HG03558 (cell line): ENCODE measurements around the gene GABRB3.

Experiments used
- ATAC-seq: cut with Tn5 transposase; IDR thresholded peaks from one replicate; pipeline ENCODE4 v1.9.1; 2021; ENCODE audit warnings: moderate number of reproducible peaks; ENCODE audit not compliant: unreplicated experiment; ENCODE audit errors: extremely low read depth

GABRB3 gene

DNA sequence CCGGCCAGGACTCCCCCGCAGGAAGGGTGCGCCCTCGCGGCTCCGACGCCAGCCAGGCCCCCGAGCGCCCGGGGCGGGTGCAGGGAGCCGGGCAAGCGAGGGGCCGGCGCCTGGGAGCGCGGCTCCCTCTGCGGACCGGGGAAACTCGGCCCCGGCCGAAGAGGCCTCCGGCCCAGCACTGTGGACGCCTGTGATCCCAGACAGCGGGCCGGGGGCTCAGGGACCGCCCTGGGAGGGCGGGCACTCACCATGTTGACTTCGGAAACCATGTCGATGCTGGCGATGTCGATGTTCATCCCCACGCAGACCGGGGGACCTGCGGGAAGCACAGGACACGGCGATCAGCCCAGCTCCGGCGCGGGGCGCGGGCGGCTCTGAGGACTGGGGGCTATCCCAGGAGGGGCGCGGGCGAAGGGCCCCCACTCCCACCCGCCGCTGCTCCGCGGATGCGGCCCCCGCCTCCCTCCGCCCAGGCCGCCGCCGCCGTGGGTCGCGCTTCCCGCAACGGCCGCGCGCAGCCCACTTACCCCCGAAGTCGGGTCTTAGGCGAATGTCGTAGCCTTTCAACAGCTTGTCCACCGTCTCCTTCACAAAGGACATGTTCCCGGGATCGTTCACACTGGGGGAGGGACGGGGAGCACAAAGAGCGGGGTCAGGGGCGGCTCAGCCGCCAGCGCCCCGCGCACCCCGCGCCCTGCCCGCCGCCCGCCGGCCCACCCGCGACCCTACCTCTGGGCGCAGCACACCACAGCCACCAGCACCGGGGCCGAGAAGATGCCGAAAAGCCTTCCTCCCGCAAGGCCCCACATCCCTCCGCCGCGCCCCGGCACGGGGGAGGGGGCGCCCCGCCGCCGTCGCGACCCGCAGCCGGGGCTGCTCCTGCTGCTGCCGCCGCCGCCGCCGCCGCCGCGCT is at the start of gene GABRB3:
Gene GABRB3 (minus strand): TSS at position 913 of the 913 bp plus-strand sequence.
- ATAC-seq = no peak

DNA sequence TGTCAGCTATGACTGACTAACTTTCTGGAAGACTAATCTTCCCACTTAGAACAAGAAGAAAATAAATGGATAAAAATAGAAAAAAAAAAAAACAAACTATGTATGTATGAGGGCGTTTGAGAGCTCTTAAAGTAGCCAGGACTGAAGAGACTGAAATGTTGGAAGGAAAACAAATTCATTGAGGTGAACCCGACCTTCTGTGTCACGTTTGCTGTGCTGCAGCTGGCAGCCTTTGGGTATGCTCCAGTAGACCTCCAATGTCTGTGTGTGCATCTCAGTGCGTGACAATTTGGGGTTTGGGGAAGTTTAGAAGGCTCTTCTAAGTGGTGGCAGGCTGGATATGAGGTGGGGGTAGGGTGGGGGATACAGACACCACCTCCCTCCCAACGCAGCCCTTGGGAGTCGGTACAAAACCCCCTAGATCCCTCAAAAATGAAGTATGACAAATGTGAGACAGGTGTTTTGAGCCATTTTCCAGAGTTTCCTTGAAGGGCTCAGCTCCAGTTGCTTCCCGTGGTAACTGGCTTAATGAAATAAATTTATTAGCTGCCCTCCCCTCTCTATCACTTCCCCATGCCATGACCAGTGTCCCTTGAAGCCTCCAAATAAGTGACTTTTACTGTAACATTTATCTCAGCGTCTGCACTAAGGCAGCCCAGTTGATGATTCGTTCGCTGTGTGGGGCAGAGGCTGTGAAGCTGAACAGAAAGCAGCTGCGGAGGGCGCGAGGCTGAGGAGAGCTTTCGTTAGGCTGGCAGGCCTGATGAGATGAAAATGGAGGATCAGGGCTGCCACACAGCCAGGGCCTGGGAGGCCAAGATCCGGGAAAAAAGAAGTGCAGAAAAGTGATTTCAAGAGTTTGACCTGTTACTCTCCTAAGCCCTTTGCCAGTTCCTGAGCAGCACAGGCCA is 34.9 kb upstream of the GABRB3 start:
- no peak for ATAC-seq

DNA sequence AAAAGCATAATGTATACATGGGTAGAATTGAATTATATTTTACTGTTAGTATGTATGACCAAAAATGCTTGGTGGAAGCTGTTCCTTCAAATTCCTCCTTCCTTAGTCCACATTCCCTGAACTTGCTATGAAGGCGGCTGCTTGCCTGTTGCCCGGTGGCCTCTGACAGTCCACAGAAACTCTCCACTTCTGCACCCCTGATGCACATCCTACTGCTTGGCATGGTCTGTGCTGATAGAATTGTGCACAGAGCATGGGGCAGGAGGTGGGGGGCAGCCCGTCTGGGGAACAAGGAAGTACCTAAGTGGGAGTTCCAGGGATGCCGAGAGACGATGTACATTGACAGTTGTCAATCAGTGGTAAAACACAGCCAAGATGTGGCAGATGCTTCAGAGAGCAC is 33.7 kb upstream of the GABRB3 start:
- ATAC-seq = no peak

DNA sequence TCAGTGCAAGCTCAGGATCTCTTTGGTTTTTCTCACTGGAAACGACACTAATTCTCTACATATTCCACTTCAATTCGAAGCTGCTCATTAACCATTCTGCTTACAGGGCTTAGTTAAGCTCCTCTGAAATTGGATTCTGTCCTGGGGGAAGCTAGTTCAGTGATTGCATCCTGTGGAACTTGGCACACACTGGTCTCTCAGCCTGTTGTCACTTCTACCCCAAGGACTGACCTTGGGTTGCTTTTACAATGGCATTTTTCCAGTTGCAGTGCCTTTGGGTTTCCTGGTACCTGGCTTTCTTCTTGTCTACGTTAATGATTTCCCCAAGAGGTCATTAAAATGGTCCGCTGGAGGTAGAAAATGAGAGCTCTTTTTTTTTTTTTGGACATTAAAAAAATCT is 33.3 kb upstream of the GABRB3 start:
- no peak for ATAC-seq

DNA sequence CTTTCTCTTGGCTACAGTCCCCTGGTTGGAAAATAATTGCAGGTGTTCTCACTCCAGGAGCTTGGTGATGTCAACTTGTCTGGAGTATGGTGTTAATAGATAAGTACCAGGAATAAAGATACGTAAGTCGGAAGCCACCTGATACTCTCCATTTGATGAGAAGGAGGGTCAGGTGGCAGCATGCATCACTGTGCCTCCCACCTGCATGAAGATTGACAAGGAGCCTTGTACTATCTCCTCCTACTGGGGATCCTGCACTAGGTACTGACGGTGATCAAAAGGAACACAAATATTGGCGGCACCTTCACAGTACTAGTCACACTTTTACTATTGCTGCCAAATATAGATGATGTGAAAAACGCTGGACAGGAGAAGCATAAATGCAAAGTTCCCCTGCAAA is 32.6 kb upstream of the GABRB3 start:
- ATAC-seq = no peak

DNA sequence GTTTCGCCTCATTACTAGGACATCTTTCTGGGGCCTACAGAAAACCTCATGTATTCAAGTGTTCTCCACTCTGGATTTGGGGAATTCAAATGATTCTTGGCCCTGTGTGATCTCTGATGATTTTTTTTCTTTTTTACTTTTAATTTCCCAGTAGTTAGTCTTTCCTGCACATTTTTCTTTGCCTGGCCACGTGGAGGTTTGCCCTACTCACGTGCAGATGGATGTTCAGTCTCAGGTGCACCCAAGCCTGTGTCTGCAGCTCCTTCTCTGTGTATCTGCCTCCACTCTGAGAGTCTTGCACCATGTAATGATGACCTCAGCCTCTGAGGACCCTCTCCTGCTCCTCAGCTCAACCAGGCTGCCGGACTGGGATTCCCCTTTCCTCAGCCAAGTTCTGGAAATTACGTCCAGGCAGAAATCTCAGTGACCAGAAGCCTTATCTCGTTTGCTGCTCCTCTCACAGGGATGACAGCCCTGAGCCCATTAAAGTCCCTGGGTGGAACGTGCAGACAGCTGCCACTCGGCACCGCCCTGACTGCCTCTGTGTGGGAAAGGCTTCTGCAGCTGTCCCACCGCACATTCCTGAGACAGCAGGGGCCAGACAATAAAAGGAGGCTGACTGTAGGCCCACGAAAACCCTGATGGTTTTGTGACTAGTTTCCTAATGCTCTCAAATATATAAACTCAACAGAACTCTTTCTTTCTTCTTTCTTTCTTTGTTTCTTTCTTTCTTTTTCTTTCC is 31.4 kb upstream of the GABRB3 start:
- ATAC-seq = no peak

DNA sequence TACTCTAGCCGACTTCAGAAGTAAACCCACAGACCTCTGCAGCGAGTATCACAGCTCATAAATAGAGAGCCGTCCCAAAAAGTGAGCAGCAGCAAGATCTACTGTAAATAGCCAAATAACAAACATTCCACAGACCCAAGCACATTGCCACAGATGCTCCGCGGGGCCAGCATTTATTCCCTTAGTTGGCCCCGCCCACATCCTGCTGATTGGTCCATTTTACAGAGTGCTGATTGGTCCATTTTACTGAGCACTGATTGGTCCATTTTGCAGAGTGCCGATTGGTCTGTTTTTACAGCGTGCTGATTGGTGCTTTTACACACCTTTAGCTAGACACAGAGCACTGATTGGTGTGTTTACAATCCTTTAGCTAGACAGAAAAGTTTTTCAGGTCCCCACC is 17.3 kb upstream of the GABRB3 start:
- ATAC-seq = no peak

DNA sequence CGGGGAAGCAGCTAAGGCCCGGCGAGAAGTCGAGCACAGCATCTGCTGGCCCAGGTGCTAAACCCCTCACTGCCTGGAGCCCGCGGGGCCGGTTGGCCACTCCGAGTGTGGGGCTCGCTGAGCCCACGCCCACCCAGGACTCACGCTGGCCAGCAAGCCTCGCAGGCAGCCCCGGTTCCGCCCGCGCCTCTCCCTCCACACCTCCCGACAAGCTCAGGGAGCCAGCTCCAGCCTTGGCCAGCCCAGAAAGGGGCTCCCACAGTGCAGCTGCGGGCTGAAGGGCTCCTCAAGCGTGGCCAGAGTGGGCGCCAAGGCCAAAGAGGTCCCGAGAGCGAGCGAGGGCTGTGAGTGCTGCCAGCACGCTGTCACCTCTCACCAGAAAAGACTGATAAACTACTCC is 8.9 kb upstream of the GABRB3 start:
- no peak for ATAC-seq

DNA sequence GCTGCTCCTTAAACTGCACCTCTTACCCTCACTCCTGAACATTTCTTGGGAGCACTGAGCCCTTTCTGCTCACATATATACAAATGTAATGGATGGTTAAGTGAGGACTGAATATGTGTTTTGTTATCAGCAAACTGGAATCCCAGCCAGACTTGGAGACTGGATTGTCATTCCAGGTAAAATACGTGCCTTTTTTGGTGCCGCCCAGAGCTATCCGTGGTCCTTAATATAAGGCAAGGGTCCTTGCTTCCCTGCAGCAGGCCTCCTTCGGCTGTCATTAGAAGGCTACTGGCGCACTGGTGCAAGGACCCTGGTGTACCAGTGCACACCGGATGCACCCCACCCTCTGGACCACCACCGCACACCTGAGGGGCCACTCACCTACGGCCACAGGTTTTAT is 1.1 kb upstream of the GABRB3 start:
- no peak for ATAC-seq

DNA sequence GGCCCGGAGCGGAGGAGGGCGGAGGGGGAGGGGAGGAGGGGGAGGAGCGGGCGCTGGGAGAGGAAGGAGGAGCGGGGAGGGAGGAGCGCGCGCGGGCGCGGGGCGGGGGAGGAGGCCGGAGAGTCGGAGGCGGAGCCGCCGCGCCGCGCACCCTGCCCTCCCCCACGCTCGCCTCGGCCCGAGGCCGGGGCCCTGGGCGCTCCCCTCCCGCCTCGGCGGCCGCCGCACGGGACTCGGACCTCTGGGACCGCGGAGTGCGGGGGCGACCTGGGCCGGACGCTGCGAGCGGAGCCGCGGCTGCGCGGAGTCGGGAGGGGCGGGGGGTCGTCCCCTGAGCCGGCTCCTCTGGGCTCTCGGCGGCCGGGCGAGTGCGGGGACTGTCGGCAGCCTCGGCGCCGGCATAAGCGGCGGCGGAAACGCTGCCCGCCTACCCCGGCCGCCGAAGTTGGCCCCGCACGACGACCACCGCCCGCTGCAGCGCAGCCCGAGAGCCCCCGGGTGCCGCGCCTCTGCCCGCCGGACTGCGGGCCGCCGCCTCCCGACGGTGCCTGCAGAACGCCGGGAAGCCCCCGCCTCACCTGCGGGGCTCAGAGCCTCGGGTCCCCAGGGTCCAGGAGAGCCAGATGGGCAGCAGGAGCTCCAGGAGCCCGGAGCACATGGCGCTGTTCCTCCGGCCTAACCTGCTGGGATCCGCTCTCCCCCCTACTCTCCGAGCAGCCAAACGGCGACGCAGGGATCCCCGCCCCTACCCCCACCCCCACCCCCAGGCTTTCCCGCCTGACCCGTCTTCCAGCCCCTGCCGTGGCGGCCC is 406 bp upstream of the GABRB3 start:
- no peak for ATAC-seq

DNA sequence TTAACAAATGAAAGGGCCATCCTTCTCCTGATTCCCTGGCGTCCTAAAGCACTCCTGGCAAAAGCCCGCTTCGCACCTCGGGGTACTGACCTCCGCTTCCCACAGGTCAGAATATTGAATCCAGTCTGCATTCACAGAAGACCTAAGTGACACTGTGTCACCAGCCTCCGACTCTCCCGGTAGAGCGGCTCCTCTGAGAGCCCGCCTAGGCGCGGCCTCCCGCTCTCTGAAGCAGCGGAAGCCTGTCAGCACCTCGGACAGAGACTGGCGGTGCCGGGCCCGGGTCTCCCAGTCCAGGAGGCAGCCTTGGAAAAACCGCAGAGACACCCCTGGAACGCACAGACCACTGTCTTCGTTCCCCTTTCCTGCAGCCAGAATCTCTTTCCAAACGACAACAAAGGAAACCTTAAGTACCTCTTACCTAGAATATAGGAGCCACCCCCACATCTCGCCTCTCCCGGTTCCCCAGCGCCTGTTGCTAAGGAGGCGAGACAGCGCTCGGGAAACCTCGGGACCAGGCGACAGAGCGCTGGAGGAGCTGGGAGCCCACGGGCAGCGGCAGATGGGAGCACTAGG is 1.2 kb downstream of the GABRB3 start:
- no peak for ATAC-seq

DNA sequence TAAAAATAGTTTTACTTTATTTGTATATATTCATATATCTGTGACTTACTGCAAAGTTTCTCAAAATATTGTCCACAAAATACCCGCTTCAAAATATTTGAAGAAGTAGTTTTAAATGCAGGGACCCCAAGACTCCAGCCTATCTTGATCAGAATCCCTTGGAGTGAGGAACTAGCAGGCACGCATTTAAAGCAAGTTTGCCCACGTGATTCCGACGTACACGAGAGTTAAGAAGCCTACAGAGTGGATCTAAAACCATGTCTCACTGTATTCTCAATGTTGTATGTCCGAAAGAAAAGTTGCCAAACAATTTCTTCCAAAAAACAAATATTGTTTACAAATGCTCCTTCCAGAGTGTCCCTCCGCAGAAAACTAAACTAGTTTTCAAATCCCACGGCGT is 1.7 kb downstream of the GABRB3 start:
- ATAC-seq = no peak

DNA sequence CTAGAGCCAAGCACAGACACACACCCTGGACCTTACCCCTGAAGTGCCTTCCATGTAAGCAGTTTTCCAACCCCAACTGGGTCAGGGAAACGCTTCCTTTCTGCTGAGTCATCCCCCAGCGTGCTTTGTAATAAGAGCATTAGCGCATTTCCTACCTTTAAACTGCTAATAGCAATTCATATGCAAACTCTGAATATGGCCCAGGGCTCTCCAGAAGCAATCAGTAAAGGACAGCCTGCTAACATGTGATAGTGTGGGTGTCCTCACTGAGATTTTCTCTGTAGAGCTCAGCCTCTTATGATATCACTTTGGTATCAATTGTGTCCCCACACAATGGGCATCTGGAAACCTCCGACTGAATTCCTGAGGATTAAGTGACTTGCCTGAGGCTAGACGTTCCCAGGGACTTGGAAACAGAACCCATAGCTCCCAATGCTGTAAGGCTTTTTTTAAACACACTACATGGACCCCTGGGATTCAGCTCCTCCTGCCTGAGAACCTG is 5.6 kb downstream of the GABRB3 start:
- ATAC-seq = no peak

DNA sequence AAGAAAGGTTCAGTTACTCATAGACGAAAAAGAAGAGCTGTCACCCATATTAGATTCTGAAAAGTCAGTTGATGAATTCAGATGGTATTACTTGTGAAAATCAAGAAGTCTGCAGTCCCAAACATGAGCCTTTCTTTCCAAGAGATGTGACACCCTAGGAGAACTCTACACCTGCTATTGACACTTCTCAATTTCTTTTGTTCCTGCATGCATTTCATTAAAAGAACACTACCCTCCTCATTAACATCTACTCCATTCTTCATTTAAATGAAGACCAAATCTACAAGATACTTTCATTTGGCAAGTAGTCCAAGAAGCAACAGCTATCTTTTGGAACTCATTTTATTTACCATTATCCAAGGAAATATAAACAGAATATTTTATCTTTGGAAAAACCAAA is 6.6 kb downstream of the GABRB3 start:
- ATAC-seq = no peak

DNA sequence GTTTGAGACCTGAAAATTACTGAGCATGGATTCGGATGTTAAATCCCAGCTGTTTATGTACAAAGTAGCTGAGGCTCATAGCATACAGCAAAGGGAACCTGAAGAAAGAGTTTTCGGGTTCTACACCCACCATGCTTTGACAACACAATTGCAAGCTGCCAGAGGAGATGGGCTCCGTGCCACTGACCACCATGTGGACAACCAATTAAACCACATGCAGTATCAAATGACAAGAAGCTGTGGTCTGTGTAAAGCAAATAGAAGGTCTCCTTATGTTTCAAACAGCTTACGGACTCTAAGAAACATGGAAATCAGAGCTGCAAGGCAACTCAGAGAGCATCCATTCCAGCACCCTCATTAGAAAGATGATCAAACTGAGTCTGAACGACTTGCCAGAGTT is 12.9 kb downstream of the GABRB3 start:
- ATAC-seq = no peak

DNA sequence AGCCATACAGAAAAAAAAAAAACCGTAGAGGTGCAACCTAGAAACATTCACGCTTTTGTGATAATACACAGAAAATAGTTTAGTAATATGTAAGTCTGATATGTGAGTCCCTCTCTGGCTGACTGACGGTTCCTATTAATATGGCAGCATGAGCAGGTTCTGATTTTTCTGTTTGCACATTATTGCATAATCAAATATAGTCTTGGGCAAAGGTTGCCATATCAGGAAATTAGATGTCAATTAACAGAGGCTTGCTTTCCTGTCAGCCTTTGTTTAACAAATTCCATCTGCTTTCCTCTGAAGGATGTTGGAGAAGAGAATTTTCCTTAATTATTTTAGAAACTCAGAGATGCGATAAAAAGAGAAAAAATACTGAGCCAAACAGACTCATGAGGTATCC is 14.8 kb downstream of the GABRB3 start:
- no peak for ATAC-seq

DNA sequence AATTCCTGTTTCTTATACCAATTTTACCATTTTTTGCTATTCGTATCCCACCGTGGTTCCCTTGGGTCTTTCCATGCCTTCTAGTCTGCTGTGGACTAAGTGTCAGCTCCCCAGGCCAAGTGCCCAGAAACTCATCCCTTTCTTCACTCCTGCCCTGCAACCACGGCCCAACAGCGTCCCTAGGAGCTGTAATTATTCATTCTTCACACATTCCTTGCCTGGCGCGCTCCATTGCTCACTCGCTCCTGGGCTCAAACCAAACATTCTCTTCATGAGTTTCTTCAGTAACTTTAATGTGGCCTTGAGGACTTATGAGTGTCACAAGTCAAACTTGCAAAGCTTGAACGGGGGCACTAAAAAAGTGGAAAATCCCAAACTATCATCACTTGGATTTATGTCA is 15.7 kb downstream of the GABRB3 start:
- ATAC-seq = no peak

DNA sequence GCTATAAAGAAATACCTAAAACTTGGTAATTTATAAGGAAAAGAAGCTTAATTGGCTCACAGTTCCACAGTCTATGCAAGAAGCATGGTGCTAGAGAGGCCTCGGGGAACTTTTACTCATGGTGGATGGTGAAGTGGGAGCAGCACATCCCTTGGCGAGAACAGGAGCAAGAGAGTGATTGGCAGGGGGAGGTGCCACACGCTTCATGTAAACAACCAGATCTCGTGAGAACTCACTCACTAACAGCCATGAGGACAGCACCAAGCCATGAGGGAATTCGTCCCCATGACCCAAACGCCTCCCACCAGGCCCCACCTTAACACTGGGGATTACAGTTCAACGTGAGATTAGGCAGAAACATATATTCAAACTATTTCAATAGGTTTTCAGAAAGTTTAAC is 28.0 kb downstream of the GABRB3 start:
- ATAC-seq = no peak

DNA sequence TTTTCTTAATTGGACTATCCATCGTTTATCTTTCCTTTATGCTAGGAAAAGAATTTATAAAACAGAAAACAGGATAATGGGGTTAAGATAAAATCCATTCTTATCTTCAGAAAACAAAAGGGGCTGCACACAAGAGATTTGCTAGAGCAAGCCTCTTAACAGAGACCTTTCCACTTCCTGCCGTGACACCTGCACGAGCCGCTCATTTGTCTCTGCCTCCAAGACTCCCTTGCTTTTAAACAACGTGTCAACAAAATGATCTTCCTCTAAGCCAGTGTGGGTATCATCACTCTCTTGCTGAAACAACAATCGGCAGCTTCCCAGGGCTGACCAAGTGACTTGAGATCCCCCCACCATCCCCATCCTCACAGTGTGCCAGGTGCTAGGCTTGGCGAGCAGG is 33.1 kb downstream of the GABRB3 start:
- ATAC-seq = no peak
